Measurements from ENCODE around the gene ACSL4.
"Not testable (repeated sequence)": the region's sequence is repeated elsewhere in the genome, so short reads cannot be mapped to it uniquely, and the experiment has no call there.

Gene ACSL4

GRCh38 chrX:109679820-109680219 lies 53.2 kb downstream of the ACSL4 start:
- no peak for DNase-seq
- Histone ChIP-seq H3K27me3 (no peaks in the 10 kb centered on the region), H3K4me3 (ENCODE audit: low read depth, low read length) (no peak overlapping the region), H3K36me3 (no peaks in the 10 kb centered on the region), H3K9me3 (no peaks in the 10 kb centered on the region), H3K4me1 (no peaks in the 10 kb centered on the region)
- TF ChIP-seq CTCF (IDR thresholded peaks at IDR 0.05; ENCODE audit: low read depth, low read length), result no peak

- H3K4me1 ChIP-seq, result no peaks in the 10 kb centered on the region
- H3K4me3 ChIP-seq (ENCODE audit: low read depth, low read length), result no peak overlapping the region
- H3K9me3 ChIP-seq, result no peaks in the 10 kb centered on the region
- no peak for TF ChIP-seq CTCF (IDR thresholded peaks at IDR 0.05; ENCODE audit: low read depth, low read length)
- no peaks in the 10 kb centered on the region for H3K36me3 ChIP-seq
- DNase-seq, result no peak
- no peaks in the 10 kb centered on the region for H3K27me3 ChIP-seq
Measured at GRCh38 chrX:109672239-109672638, 60.8 kb downstream of the ACSL4 start.

- not testable (repeated sequence) for H3K27me3 ChIP-seq; H3K4me1 ChIP-seq; H3K4me3 ChIP-seq (ENCODE audit: low read depth, low read length); H3K36me3 ChIP-seq; H3K9me3 ChIP-seq
- DNase-seq, result peak; percentile 3
Measured at GRCh38 chrX:109671170-109671569, 61.9 kb downstream of the ACSL4 start.

- no peaks in the 10 kb centered on the region for H3K36me3 ChIP-seq
- H3K4me3 ChIP-seq (ENCODE audit: low read depth, low read length), result no peak overlapping the region
- DNase-seq, result no peak
- no peaks in the 10 kb centered on the region for H3K9me3 ChIP-seq
- no peak for TF ChIP-seq CTCF (IDR thresholded peaks at IDR 0.05; ENCODE audit: low read depth, low read length)
- no peaks in the 10 kb centered on the region for H3K27me3 ChIP-seq
- no peaks in the 10 kb centered on the region for H3K4me1 ChIP-seq
Measured at GRCh38 chrX:109667986-109668385, 65.1 kb downstream of the ACSL4 start.

- H3K36me3 ChIP-seq, result peaks cover 3% of the 10 kb centered on the region; the same call in 1 of the 2 replicates
Measured at GRCh38 chrX:109660435-109661143, 72.5 kb downstream of the ACSL4 start.

GRCh38 chrX:109658391-109658790 lies 74.7 kb downstream of the ACSL4 start:
- Histone ChIP-seq H3K9me3 (no peaks in the 10 kb centered on the region), H3K27me3 (no peaks in the 10 kb centered on the region), H3K36me3 (peaks cover 3% of the 10 kb centered on the region; the same call in 1 of the 2 replicates), H3K4me3 (ENCODE audit: low read depth, low read length) (no peak overlapping the region), H3K4me1 (no peaks in the 10 kb centered on the region)
- DNase-seq, result no peak
- TF ChIP-seq CTCF (IDR thresholded peaks at IDR 0.05; ENCODE audit: low read depth, low read length), result no peak

More at GRCh38 chrX:109660435-109661143, 72.5 kb downstream of the ACSL4 start:
- Histone ChIP-seq H3K9me3 (no peaks in the 10 kb centered on the region), H3K27me3 (no peaks in the 10 kb centered on the region), H3K4me3 (ENCODE audit: low read depth, low read length) (no peak overlapping the region), H3K4me1 (no peaks in the 10 kb centered on the region)
- TF ChIP-seq CTCF (IDR thresholded peaks at IDR 0.05; ENCODE audit: low read depth, low read length), result no peak
- DNase-seq, result no peak

- not testable (repeated sequence) for H3K9me3 ChIP-seq; H3K4me1 ChIP-seq; H3K4me3 ChIP-seq (ENCODE audit: low read depth, low read length); H3K36me3 ChIP-seq; H3K27me3 ChIP-seq; DNase-seq
Measured at GRCh38 chrX:109657364-109657763, 75.7 kb downstream of the ACSL4 start.
